Heart left ventricle (tissue), 13 donors: Measurements from ENCODE around the gene NRARP.

Experiments used
- CTCF ChIP-seq, 12 donors: fragments of 200-600 bp; sonication (generic) in 4 of 12; IDR thresholded peaks; one replicate each; pipeline versions ENCODE4 v1.5.0 to v1.8.0; 2018 to 2022; ENCODE audit warnings: antibody characterized with exemption in 12 of 12, mild to moderate bottlenecking in 5 of 12
- POLR2A ChIP-seq, 2 donors: fragments of 450-650 bp; IDR thresholded peaks; one replicate each; pipeline ENCODE4 v1.6.1; 2017; ENCODE audit warnings: antibody characterized with exemption in 2 of 2, mild to moderate bottlenecking in 2 of 2, moderate library complexity in 2 of 2
- donor health status: ischemic (EF 13 %, LVEDD 7.1; RV severe dilation, severe dysfunction).
- donor health status: DM: no; HTN: yes; CAD: no.
- donor health status: DM: no; HTN: no; CAD: no.
- donor health status: ischemic (EF 25% LVEDD 6.9; RV normal size, moderate dysfunction).
- donor health status: ischemic (EF 25% LVEDD 5.7; RV mildly dilated, moderate dysfunction).
- donor health status: ischemic (EF 35%, LVEDD 5.7; RV mildly dilated, moderate dysfunction).
- donor health status: nonischemic (EF 11% LVEDD 7.7; RV severe dilation, severe dysfunction).
- donor health status: DM: yes; HTN: yes; CAD: no.
- donor health status: PGD.
- donor health status: ischemic (EF 29% LVEDD 5.4; RV normal size, mild dysfunction).
- donor health status: nonischemic (EF 23%, LVEDD 6.1; RV moderate dilation, normal function).

GRCh38 chr9:137270929-137271695 lies 31.0 kb downstream of the NRARP start:
- no peak for TF ChIP-seq CTCF (IDR thresholded peaks at IDR 0.05)
- TF ChIP-seq POLR2A (IDR thresholded peaks at IDR 0.05), result no peak
